GM19025 (cell line): Measurements from ENCODE around the gene SAFB2.

ENCODE experiments used
- ATAC-seq: cut with Tn5 transposase; IDR thresholded peaks from one replicate; pipeline ENCODE4 v1.9.1; 2021; ENCODE audit warnings: mild to moderate bottlenecking, low read depth, moderate library complexity; ENCODE audit not compliant: unreplicated experiment

SAFB2 gene

DNA sequence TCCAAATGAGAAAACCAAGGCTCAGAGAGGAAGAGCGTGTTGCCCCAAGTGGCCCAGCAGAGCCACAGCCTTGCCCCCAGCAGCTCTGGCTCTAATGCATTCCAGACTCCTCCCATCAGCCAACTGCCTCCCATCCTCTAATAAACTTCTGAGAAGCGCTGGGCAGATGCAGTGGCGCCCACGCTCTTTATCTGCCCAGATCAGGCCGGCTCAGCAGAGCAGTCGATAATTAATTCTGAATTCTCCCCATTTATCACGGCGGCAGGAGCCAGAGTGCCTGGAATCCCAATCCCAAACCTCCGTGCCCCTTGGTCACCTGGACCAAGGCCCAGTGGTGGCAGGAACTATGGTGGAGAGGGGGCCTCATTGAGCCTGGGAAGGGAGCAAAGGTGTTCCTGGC lies 68.7 kb downstream of the SAFB2 start:
- ATAC-seq = no peak

DNA sequence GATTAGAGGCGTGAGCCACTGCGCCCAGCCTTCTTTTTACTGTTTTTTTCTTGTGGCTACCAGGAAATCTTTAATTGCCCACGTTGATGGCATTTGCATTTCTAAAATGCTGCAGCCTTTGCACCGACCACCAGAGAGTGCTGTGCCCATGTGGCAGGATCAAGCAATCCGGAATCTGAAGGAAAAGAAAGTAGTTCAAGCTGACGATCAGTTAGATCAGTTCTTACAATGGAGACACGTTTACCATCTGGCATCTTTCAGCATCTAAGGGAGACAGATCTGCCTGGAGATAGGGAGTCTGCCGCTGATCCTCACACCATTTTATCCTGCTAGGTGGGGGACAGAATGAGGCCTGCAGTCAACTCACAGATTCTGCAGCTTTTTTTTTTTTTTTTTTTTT lies 74.7 kb downstream of the SAFB2 start:
- no peak for ATAC-seq

DNA sequence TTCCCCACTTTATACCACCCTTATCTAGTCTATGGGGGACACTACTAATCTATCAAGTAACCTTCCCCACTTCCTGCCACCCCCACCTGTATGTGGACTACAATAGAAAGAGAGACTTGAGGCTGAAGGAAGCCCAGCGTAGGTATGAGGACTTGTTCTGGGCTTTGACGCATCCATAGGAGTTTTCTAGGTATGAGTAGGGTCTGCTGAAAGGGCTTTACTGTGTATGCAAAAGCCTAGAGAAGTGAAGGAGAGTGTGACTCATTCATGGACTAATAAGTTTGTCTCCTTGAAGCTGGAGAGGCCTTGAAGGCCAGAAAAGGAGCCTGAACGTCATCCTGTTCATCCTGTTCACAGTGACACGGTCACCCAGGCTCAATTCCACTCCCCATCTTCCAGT lies 76.6 kb downstream of the SAFB2 start:
- no peak for ATAC-seq

GRCh38 chr19:5545051-5545450 lies 77.5 kb downstream of the SAFB2 start:
- ATAC-seq = no peak

- no peak for ATAC-seq
These were observed 79.9 kb downstream of the SAFB2 start for GRCh38 chr19:5542665-5543064.

DNA sequence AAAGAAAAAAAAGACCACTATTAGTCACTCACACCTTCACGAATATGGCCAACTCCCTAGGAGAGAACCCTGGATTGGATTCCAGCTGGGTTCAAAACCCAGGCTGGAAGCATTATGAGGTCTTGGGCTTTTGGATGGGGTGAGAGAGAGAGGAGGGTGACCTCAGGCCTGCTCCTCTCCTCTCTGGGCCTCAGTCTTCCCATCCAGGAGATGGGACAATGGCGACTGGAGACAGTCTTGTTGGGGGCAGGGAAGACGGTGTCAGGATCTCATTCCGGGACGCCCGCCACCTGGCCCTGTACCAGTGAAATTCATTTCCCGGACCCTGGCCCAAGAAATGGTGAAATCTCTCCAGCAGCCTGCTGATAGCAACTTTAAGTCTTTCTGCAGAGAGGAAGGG lies 81.1 kb downstream of the SAFB2 start:
- ATAC-seq = no peak

DNA sequence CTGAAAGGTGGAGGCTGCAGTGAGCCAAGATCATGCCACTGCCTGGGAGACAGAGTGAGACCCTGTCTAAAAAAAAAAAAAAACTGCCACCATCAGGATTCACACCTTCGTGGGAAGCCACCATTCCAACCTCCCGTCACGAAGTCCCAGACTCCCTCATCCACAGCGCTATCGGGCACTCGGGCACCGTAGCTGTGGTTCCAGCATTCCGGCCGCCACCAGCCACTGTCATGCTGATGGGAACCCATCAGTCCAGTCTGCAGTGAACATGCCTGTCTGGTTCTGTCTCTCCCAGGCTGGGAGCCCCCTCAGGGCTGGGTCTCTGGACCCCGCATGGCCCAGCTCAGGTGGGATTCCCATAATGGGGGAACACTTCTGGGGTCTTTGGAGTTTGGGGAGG lies 82.4 kb downstream of the SAFB2 start:
- no peak for ATAC-seq

DNA sequence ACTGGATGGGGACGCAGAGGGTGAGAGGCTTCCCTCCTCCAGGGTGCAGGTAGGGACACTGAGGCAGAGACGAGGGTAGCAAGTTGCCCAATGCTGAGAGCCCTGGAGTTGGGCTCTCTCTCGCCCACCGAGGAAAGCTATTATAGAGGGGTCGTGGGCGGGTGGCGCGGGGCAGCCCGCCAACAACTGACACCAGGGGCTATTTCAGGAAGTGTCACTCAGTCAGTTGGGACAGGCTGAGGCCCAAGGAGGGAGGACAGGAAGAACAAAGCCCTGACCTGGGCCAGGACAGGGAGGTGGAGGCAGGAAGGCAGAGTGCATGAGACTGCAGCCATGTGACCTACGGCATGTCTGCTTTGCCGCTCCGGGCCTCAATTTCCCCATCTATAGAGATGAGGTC lies 84.7 kb downstream of the SAFB2 start:
- ATAC-seq = no peak
